GM21447 (cell line): ENCODE results near the gene SLC7A14.
"Not testable (repeated sequence)": the region's sequence is repeated elsewhere in the genome, so short reads cannot be mapped to it uniquely, and the experiment has no call there.

Experiments
- ATAC-seq: cut with Tn5 transposase; IDR thresholded peaks from one replicate; pipeline ENCODE4 v1.9.1; 2021; ENCODE audit not compliant: unreplicated experiment

Gene SLC7A14

DNA sequence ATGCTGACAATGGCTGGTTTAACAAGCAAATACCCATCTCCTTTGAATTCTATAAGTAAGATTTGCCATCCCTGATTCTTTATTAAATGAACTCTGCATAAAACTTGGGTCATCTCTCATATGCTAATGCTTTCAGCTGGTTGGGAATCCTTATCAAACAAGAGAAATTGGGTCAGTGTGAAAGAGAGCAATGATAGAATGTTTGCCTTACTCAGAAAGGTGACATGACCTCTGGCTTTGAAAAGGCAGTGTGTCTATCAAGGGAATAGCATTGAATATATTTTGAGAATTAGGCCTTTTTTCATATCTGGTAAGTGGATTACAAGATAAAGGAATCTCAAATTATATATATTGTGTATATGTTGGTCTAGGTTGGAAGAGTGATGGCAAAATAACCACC, 8.7 kb upstream of the SLC7A14 start:
- no peak for ATAC-seq

DNA sequence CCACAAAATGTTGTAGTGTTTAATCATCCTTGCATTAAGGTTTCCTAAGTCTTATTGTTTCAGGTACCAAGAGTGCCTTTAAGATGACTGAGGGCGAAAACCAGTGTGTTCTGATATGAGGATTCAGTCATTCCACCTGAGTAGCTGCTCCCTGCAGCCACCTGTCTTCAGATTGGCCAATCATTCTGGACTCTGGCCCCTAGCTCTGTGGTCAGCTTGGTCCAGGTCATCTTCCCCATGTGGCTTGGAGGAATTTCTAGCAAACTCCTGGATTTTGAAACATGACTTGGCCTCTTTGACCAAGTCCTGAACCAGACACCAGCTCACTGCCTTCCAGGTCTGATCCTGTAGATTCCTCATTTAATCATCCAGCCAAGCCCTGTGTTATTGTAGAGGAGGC, 7.8 kb upstream of the SLC7A14 start:
- ATAC-seq: no peak

DNA sequence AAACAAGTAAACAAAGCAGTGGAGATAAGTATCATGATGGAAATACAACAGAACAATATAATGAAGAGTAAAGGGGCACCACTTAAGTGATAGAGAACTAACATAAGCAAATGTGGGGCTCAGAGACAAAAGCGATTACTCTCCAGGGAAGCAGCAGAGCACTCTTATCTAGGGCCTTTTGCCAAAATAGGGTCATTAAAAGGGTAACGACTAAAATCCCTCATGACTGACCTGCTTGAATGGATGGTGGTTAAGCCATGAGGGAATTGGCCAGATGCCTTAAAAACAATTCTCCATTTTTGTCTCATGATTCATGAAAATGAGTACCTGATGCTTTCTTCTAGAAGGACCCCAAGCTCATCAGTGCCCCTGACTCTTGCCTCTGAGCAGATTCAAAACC, 3.2 kb upstream of the SLC7A14 start:
- no peak for ATAC-seq

DNA sequence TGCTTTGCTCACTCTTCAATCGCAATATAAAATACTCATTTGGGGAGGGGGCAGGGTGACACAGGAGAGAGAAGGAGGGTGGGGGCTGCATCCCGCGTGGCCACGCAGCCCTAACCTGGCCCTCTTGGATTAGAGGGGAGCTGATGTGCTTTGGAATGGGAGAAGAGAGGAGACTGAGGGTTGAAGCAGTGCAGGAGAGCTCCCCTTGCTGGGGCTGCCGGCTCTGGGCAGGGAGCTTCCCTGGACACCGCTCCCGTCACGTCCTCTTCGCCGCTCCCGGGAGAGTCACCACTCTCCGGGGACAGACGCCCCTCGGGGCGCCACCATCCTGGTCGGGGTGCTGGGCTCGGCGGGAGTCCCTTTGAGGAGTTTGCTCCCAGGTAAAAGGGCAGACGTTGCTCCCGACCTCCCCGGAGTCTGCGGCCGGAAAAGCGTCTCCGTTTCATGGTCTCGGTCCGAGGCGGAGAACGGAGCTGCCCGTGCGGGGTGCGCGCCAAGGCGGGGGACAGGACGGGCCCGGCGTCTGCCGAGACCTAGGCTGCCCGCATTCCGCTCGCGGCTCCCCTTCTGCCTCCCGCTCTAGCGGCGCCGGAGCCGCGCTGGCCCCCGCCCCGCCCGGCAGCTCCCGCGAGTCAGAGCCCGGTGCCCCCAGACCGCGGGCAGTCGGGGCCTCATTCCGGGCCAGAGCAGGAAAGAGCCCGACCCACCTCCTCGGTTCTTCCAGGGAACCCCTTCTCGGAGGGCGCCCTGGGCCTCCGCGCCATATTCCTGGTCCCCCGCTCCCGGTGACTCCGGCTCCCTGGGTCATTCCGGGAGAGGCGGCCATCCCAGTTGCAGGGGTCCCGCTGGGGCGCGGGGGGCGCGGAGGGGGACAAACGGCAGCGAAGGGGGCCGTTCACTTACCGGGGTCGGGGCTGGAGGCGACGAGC, 603 bp downstream of the SLC7A14 start:
- no peak for ATAC-seq

DNA sequence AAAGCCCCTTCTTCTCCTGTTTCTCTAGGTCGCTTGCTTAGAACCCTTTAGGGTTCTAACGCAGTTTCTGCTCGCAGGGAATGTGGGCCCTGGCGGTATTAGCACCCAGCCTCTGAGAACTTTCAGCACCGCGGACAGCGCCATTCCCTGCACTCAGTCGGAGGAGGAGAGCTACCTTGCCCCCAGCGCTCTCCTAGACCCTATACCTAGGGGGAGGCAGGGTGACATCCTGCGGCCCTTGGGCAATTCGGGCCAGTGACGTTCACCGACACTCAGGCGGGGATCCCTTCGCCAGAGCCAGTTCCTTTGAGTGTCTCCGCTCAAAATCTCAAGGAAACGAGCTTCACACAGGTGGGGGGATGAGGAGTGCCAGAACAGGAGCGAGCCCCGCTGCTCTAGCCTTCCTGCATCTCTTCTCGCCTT, 1.3 kb downstream of the SLC7A14 start:
- no peak for ATAC-seq

DNA sequence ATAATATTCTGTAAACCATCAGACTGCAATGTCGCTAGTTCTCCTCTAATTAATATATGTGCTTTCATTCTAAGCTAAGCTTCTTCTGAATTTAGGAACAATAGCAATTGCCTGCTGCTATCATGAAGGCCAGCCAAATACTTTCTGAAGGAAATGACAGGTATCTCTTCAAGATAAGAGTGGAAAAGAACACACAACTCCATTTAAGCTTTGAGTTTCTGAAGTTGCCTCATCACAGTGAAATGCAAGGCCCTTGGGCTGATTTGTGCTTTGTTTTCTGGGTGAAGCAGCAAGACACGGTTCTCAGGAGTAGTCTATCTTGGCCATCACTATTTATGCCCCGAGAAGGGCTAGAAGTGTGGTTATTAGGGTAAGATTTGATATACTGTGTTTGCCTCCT, 6.2 kb downstream of the SLC7A14 start:
- ATAC-seq: no peak

DNA sequence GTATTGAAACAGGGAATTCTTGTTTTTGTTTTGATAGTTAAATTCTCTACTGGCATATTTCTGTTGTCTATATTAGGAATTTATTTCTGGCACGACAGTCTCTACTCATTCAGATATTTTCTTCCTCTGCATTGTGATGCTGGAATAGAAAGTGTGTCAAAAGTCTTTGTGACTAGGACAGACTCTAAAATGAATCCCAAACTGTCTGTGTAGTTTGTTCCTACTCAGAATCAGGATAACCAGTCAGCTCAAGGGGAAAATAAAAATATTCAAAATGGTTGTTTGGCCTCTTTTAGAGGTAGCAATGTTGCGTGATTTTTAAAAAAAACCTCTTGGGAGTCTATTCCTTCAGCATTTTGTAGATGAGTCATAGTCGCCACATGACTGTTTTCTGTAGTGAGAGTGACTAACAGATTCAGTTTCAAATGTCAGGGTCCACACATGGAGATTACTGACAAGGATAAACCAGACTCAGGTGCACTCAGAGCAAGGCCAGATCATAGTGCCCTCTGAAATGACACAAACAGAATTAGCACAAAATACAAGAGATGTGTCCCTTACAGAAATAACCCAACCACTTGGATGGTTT, 13.1 kb downstream of the SLC7A14 start:
- ATAC-seq: peak; percentile 98

DNA sequence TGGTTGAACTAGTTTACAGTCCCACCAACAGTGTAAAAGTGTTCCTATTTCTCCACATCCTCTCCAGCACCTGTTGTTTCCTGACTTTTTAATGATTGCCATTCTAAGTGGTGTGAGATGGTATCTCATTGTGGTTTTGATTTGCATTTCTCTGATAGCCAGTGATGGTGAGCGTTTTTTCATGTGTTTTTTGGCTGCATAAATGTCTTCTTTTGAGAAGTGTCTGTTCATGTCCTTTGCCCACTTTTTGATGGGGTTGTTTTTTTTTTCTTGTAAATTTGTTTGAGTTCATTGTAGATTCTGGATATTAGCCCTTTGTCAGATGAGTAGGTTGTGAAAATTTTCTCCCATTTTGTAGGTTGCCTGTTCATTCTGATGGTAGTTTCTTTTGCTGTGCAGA, 18.3 kb downstream of the SLC7A14 start:
- ATAC-seq: not testable (repeated sequence)

DNA sequence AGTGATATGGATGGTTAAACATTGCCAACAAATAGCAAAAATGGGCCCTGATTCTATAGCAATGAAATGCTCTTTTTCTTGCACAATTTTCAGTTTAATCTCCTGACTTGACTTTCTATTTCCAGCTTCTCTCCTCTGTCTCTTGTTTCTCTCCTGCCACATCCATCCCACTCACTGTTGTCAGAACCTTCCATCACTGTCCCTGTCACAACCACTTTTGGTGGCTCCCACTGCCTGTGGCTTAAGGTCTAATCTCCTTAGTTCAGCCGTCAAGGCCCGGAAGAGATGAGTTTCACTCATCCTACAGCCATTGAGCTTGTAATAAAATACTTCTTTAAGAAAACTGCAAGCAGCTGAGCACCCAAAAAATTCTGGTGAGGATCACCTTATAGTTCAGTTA, 19.5 kb downstream of the SLC7A14 start:
- no peak for ATAC-seq

DNA sequence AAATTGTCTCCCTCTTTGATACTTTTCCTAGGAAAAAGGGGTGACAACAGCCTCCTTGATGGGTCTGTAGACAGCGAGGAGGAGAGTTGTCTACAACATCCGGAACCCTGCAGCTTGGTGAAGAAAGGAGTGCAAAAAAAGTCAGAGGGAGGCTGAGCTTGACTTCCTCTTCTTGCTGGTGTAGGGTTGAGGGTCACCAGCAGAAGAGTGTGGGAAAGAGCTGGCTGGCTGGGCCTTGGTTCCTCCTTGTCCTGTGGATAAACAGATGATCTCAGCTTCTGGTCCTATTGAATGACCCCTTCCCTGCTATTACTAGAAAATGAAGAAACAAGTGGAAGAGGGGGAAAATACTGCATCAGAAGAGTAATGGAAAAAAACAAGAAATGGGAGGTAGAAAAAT, 20.4 kb downstream of the SLC7A14 start:
- ATAC-seq: no peak

DNA sequence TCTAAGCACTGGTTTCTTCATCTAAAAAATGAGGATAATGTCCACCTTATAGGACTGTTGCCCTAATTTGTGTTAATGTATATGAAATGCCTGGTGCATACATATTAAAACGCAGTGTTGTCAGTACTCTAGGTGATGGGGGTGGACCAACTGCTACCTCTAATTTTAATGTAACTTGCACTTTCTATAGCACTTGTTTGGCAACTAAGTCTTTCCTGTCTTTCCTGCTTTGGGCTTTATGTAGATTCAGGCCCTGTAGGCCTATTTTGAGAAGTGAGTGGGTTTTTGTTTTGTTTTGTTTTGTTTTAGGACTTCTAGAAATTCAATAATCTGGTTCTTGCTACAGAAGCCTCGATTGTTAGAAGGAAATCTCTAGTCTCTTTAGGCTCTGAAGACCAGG, 21.2 kb downstream of the SLC7A14 start:
- ATAC-seq: peak; percentile 41

DNA sequence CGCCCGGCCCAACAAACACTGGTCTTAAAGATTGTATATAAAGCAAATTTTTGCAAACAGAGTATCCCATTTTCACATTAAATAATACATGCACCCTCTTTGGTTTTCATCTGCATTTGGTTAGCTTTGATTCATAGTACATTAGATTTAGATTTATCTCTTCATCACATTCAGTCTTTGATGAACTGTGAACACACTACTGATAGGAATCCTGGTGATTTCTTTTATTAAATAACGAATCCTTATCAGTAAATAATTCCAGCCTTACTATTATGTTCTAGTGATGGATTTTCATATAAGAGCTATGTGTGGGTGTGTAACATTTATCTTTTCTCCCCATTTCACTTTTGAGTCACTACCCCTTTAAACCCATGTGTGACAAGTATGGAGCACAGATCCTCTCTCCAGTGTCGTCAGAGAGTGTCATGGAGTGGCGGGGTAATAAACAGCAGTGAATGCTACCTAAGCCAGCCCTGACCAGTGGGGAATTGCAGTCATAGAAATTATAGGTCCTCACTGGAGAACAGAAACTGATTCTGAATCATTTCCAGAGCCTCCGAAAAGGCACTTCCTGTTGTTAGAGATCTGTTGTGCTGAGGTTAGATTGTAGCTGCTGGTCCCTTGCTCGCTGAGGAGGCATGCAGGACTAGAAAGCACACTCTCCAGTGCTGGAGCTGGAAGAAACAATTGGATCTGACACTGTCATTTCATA, 22.0 kb downstream of the SLC7A14 start:
- ATAC-seq: peak; percentile 83

DNA sequence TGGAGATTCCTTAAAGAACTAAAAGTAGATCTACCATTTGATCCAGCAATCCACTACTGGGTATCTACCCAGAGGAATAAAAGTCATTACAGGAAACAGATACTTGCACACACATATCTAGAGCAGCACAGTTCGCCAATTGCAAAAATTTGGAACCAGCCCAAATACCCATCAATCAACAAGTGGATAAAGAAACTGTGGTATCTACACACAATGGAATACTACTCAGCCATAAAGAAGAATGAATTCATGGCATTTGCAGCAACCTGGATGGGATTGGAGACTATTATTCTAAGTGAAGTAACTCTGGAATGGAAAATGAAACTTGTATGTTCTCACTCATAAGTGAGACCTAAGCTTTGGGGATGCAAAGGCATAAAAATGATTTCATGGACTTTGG, 23.8 kb downstream of the SLC7A14 start:
- ATAC-seq: no peak

DNA sequence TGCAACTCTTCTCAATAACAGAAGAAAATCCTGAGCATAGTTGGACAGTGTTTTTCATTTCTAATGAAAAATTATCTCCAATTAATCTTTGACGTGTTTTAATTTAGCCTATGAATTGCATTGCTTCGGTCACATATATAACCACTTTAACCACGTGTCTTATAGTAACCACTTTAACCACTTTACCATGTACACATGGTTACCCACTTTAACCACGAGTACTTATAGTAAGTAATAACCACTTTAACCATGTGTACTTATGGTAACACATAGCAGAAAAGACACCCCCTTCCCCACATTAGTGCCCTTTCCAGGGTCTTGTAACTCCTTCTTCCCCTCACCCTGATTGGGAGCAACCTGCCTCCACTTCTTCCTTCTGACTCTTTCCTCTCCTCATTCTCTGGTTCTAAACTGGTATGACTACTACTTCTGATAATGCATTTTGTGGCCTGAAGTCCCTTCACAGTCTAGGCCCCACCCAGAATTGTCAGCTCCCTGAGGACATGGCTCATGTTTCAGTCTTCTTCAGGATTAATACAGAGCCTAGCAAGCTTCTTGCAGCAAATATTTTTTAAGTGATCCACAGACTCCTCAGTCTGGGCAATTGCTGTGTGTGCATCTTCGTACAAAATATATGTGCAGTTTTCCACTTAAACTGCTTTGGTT, 25.0 kb downstream of the SLC7A14 start:
- no peak for ATAC-seq

DNA sequence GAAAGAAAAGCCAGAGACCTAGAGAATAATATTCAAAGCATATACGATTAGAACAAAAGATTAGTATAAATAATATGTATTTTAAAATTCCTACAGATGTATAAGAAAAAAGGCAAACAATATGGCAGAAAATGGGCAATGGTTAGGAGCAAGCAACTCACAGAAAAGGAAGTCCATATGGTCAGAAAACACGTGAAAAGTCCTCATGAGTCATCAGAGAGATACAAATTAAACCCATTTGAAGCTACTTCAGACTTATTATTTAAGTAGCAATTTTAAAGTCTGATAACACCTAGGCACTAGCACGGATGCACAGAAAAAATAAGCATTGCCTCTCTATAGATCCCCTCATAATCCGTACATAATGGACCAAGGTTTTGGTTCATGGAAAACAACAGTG, 25.6 kb downstream of the SLC7A14 start:
- no peak for ATAC-seq

DNA sequence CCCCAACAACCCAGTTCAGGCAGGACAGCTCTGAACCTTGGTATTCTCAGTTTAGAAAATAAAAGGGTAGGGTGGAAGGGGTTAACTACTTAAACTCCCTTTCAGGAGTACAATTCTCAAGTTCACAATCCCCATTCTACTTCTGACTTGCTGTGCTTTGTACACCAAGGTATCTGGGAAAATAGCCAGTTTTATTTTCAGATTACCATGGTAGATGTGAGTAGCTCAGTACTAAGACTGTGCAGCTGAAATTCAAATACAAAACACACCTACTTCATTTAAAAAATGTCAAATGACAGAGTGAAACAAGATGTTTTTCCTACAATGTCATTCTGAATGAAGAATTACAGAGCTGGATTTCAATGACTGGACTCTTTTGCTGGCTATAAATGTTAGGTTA, 27.4 kb downstream of the SLC7A14 start:
- ATAC-seq: no peak

DNA sequence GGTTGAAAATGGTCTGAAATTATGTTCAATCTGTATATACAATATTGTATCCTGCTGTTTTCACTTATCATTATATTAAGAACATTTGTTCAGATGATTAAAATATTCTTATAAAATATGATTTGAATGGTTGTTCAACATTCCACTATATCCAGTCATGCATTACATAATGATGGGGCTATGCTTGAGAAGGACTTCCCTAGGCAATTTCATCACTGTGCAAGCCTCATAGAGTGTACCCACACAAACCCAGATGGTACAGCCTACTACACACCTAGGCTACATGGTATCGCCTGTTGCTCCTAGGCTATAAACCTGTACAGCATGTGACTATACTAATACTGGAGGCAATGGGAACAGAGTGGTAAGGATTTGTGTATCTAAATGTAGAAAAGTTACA, 30.5 kb downstream of the SLC7A14 start:
- no peak for ATAC-seq

DNA sequence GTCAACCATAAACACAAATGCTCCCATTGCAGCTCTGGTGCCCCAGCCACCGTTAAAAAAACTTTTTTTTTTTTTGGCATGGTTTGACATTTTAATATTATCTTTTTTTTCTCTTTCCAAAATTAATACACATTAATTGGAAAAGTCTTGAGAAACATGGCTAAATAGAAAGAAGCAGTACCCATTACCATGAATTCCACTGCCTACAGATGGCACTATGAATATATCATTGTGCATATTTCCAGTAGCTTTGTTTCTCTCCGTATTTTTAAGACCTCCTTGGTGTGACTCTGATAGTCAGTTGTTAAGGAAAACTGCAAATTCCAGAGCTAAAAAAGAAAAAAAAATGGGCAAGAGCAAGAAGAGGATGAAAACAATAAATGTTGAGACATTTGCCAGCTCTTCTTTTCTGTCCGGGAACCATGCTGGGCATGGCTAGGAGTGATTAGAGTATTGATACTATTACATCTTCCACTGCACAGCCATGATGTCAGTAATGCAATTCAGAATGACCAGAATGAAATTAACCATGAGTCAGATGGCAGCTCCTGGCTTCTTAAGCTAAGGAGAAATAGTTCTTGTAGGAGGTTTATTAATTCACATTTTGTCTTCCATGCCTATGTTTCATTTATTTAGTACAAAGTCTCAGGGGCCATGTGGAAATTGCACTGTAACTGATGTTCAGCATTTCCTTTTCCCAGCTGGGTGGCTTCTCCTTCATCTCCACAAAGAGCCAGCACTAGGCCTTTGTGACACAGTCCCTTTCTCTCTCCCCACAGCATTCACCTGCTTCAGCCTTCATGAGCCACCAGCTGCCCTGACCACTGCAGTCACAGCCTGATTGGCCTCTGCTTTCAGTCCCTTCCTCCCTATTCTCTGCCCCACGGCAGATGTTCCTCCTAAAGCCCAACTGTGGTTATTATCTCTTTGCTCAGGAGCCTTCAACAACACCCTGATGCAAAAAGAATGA, 31.8 kb downstream of the SLC7A14 start:
- no peak for ATAC-seq

DNA sequence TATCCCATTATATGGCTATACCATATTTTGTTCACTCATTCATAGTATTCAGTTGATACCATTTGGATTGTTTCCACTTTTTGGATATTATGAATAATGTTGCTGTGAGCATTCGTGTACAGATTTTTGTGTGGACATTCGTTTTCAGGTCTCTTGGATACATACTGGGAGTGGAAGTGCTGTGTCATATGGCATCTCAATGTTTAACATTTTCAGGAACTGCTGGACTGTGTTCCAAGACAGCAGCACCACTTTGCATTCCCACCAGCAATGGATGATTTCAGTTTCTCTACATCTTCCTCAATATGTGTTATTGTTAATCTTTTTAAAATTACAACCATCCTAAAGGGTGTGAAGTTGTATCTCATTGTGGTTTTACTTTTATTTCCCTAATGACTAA, 34.6 kb downstream of the SLC7A14 start:
- ATAC-seq: no peak

DNA sequence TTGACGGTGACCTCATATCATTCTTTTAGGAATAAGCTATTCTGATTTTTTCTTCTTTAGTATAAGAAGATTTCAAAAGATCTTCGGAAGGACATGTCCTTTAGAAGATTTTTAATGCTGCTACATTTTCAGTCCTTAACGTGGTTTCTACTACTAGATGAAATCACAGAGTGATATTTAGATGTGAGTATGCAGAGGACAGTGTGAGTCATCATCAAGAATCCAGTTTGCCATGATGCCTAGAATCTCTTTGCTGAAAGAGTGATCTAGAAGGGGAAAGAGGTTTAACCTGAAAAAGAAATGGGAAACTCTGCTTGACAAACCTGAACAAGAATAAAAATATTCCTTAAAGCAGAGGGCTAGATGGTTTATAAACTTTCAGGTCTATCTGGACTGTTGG, 43.2 kb downstream of the SLC7A14 start:
- no peak for ATAC-seq
